K562 (cell line): Measurements from ENCODE around the gene CERS3. TPM values are rescaled to one million over a fixed set of nuclear protein-coding genes. Genes with fewer than 3 reads are reported as not detected.

Source experiments
- HNRNPK ChIP-seq: fragments of 200-400 bp; formaldehyde crosslinking; IDR thresholded peaks from one replicate; pipeline ENCODE4 v1.6.1; 2018; ENCODE audit warnings: mild to moderate bottlenecking, low read depth, low read length; ENCODE audit not compliant: poor library complexity, severe bottlenecking
- KLF13 ChIP-seq: fragments of 450-650 bp; IDR thresholded peaks from 2 replicates; pipeline ENCODE4 v1.6.1; 2016; ENCODE audit warnings: missing genetic modification characterization, low read depth, mild to moderate bottlenecking, missing compliant biosample characterization, moderate library complexity, borderline replicate concordance
- MEF2A ChIP-seq: IDR thresholded peaks from 2 replicates; pipeline ENCODE4 v1.6.1; 2011; ENCODE audit warnings: low read depth, mild to moderate bottlenecking, low read length, moderate library complexity; ENCODE audit not compliant: control insufficient read depth
- TAF1 ChIP-seq: IDR thresholded peaks from 2 replicates; pipeline ENCODE4 v1.6.1; 2011; ENCODE audit warnings: mild to moderate bottlenecking, low read length, moderate library complexity; ENCODE audit not compliant: insufficient read depth, control insufficient read depth, severe bottlenecking; ENCODE audit errors: extremely low read depth
- WHSC1 ChIP-seq: IDR thresholded peaks from one replicate; pipeline ENCODE4 v1.6.1; 2012; ENCODE audit warnings: low read length, control low read depth, inconsistent platforms
- ZNF583 ChIP-seq: fragments of 250-450 bp; sonication (Bioruptor Pico); IDR thresholded peaks from 2 replicates; pipeline ENCODE4 v1.4.0; 2020
- polyA plus RNA-seq, 8 experiments: library from polyadenylated mRNA; depleted of rRNA in 4 of 8; stranded (reverse) in 5 of 8; unstranded in 3 of 8; fragments of >200 nt; fragmentation: Nextera tagmentation in 2 of 8; fragmentation: Illumina TruSeq in 1 of 8; extraction: Ambion mirVana in 2 of 8; extraction: Trizol in 1 of 8; gene quantifications; 2 replicates each; pipeline versions ENCODE4 v1.2.1 to v1.2.3, GENCODE V29; 2011 to 2014; ENCODE audit warnings: inconsistent platforms in 1 of 8, missing spikeins in 1 of 8
- total RNA-seq, 7 experiments: library from RNA; depleted of rRNA in 6 of 7; stranded (reverse); fragments of >200 nt in 6 of 7; fragmentation: Illumina TruSeq in 2 of 7; extraction: Trizol in 2 of 7; gene quantifications; 2 replicates each; pipeline versions ENCODE4 v1.2.1 to v1.2.3, GENCODE V29; 2011 to 2021; ENCODE audit warnings: low replicate concordance in 1 of 7
- TF ChIP-seq, protein P1 (sequence below): fragments of 200-800 bp; sonication (Bioruptor generic); IDR thresholded peaks from 2 replicates; pipeline ENCODE4 v1.6.1; 2017; ENCODE audit warnings: missing genetic modification characterization, missing compliant biosample characterization
- TF ChIP-seq, protein P2 (sequence below): IDR thresholded peaks from 3 replicates; pipeline ENCODE4 v1.6.1; 2011; ENCODE audit warnings: borderline replicate concordance, mild to moderate bottlenecking, moderate library complexity; ENCODE audit not compliant: insufficient read length; ENCODE audit errors: extremely low read depth

The CERS3 gene
- total and polyA plus RNA-seq, 9 of the 15 experiments (the other 6 are each of a cell fraction or from before 2014, with no cell fraction given): not detected

DNA sequence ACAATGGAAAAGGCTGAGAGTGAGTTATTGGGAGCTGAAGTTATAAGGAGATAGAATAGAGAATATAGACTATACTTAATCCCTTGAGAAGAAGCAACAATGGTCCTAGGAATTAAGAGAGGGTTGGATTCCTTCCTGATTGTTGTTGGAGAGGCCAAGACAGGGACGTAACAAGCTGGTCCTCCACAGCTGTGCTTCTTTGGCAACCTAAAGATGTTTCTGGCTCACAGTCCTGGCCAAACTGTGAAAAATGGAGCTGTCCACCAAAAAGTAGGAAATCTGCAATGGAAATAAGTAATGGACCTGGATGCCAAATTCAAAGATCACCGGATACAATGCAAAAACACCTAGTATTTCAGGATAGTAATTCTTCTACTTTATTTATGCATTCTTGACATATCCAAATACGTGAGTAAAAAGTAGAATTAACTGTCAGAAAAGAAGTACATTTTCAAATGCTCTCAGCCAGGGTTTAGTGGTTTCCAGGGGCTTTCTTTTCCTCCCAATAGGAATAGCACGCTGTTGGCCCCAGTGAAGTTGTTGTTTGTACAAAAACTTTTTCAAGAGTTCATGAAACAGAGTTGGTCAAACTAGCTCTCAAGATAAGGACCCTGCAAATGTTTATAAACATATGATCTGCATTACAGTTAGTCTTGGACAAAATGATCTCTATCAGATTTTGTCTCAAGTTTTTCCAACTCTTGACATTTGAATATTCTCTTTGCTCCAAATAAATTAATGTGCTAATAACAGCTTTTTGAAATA, 28.3 kb downstream of the CERS3 start (continued):
- TF ChIP-seq, protein P1, sequence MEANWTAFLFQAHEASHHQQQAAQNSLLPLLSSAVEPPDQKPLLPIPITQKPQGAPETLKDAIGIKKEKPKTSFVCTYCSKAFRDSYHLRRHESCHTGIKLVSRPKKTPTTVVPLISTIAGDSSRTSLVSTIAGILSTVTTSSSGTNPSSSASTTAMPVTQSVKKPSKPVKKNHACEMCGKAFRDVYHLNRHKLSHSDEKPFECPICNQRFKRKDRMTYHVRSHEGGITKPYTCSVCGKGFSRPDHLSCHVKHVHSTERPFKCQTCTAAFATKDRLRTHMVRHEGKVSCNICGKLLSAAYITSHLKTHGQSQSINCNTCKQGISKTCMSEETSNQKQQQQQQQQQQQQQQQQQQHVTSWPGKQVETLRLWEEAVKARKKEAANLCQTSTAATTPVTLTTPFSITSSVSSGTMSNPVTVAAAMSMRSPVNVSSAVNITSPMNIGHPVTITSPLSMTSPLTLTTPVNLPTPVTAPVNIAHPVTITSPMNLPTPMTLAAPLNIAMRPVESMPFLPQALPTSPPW (CRISPR knock-in tag): no peak
- TF ChIP-seq HNRNPK (no peak), MEF2A (no peak), WHSC1 (no peak), KLF13 (tag) (no peak), ZNF583 (CRISPR knock-in tag) (no peak), TAF1 (no peak)
- TF ChIP-seq, protein P2, sequence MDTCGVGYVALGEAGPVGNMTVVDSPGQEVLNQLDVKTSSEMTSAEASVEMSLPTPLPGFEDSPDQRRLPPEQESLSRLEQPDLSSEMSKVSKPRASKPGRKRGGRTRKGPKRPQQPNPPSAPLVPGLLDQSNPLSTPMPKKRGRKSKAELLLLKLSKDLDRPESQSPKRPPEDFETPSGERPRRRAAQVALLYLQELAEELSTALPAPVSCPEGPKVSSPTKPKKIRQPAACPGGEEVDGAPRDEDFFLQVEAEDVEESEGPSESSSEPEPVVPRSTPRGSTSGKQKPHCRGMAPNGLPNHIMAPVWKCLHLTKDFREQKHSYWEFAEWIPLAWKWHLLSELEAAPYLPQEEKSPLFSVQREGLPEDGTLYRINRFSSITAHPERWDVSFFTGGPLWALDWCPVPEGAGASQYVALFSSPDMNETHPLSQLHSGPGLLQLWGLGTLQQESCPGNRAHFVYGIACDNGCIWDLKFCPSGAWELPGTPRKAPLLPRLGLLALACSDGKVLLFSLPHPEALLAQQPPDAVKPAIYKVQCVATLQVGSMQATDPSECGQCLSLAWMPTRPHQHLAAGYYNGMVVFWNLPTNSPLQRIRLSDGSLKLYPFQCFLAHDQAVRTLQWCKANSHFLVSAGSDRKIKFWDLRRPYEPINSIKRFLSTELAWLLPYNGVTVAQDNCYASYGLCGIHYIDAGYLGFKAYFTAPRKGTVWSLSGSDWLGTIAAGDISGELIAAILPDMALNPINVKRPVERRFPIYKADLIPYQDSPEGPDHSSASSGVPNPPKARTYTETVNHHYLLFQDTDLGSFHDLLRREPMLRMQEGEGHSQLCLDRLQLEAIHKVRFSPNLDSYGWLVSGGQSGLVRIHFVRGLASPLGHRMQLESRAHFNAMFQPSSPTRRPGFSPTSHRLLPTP: no peak
